HEK293 (cell line): Measurements from ENCODE around the gene ENTPD8.

Source experiments
- CTCF ChIA-PET: fragments of 350-600 bp; formaldehyde crosslinking; extraction: SDS; loops from one replicate; lab custom pipeline; 2021; ENCODE audit warnings: antibody characterized with exemption; lab: Yijun Ruan, JAX
- POLR2A ChIA-PET: fragments of 300-600 bp; formaldehyde crosslinking; extraction: SDS; loops from one replicate; lab custom pipeline; 2020; ENCODE audit warnings: antibody characterized with exemption, inconsistent platforms; lab: Yijun Ruan, JAX
- H3K27ac ChIP-seq: fragments of 200-500 bp; sonication (Bioruptor generic); 2 replicates; pipeline ENCODE4 v1.5.1; 2014; ENCODE audit warnings: low read depth, low read length, control low read depth, inconsistent platforms; ENCODE audit errors: extremely low read depth
- H3K36me3 ChIP-seq, 2 experiments: fragments of 200-500 bp in 1 of 2; sonication (Bioruptor generic) in 1 of 2; 1 replicate in 1 of 2; 2 replicates in 1 of 2; pipeline ENCODE4 v1.5.1; 2014 to 2017; ENCODE audit warnings: inconsistent platforms in 2 of 2, low read length in 2 of 2; ENCODE audit not compliant: control insufficient read depth in 2 of 2, insufficient read depth in 1 of 2
- H3K4me1 ChIP-seq: fragments of 200-500 bp; sonication (Bioruptor generic); 2 replicates; pipeline ENCODE4 v1.5.1; 2014; ENCODE audit warnings: mild to moderate bottlenecking, low read length, inconsistent platforms; ENCODE audit not compliant: control insufficient read depth, insufficient read depth
- H3K4me3 ChIP-seq: 2 replicates; pipeline ENCODE4 v1.5.1; 2011; ENCODE audit warnings: low read depth, mild to moderate bottlenecking, control low read depth, low read length, moderate library complexity
- H3K9me3 ChIP-seq: fragments of 200-500 bp; sonication (Bioruptor generic); 2 replicates; pipeline ENCODE4 v1.5.1; 2014; ENCODE audit warnings: low read depth, low read length, inconsistent platforms; ENCODE audit not compliant: control insufficient read depth, insufficient read depth
- KLF8 ChIP-seq: fragments of 450-650 bp; formaldehyde crosslinking; IDR thresholded peaks from 2 replicates; pipeline ENCODE4 v1.5.1; 2016; ENCODE audit warnings: missing biosample characterization, missing genetic modification characterization
- REPIN1 ChIP-seq: fragments of 450-650 bp; formaldehyde crosslinking; IDR thresholded peaks from 2 replicates; pipeline ENCODE4 v1.5.1; 2017; ENCODE audit warnings: missing biosample characterization, missing genetic modification characterization, low read depth
- SALL2 ChIP-seq: fragments of 450-650 bp; formaldehyde crosslinking; IDR thresholded peaks from 2 replicates; pipeline ENCODE4 v1.5.0; 2017; ENCODE audit warnings: missing biosample characterization, mild to moderate bottlenecking, missing genetic modification characterization, borderline replicate concordance
- ZFHX2 ChIP-seq: fragments of 450-650 bp; formaldehyde crosslinking; conservative IDR thresholded peaks from 2 replicates; pipeline ENCODE4 v1.5.1; 2016; ENCODE audit warnings: missing biosample characterization, missing genetic modification characterization
- ZNF114 ChIP-seq: fragments of 450-650 bp; formaldehyde crosslinking; IDR thresholded peaks from 2 replicates; pipeline ENCODE4 v1.5.0; 2017; ENCODE audit warnings: missing biosample characterization, missing genetic modification characterization
- ZNF223 ChIP-seq: fragments of 450-650 bp; formaldehyde crosslinking; IDR thresholded peaks from 2 replicates; pipeline ENCODE4 v1.5.1; 2016; ENCODE audit warnings: missing biosample characterization, missing genetic modification characterization
- ZNF335 ChIP-seq: fragments of 450-650 bp; formaldehyde crosslinking; conservative IDR thresholded peaks from 2 replicates; pipeline ENCODE4 v1.5.1; 2016; ENCODE audit warnings: missing biosample characterization, missing genetic modification characterization
- ZNF48 ChIP-seq: fragments of 450-650 bp; formaldehyde crosslinking; IDR thresholded peaks from 2 replicates; pipeline ENCODE4 v1.5.1; 2016; ENCODE audit warnings: missing biosample characterization, missing genetic modification characterization
- ZNF548 ChIP-seq: fragments of 450-650 bp; formaldehyde crosslinking; IDR thresholded peaks from 2 replicates; pipeline ENCODE4 v1.5.1; 2016; ENCODE audit warnings: missing biosample characterization, missing genetic modification characterization
- TF ChIP-seq, protein P1 (sequence below): fragments of 450-650 bp; formaldehyde crosslinking; optimal IDR thresholded peaks from 2 replicates; pipeline ENCODE3; 2016; ENCODE audit warnings: missing biosample characterization, mild to moderate bottlenecking, missing genetic modification characterization
- TF ChIP-seq, protein P2 (sequence below): fragments of 450-650 bp; formaldehyde crosslinking; IDR thresholded peaks from 2 replicates; pipeline ENCODE4 v1.5.1; 2016; ENCODE audit warnings: missing biosample characterization, missing genetic modification characterization
- TF ChIP-seq, protein P3 (sequence below): fragments of 450-650 bp; formaldehyde crosslinking; IDR thresholded peaks from 2 replicates; pipeline ENCODE4 v1.5.1; 2017; ENCODE audit warnings: missing biosample characterization, missing genetic modification characterization
- TF ChIP-seq, protein P4 (sequence below): fragments of 450-650 bp; formaldehyde crosslinking; IDR thresholded peaks from 2 replicates; pipeline ENCODE4 v1.5.1; 2016; ENCODE audit warnings: missing biosample characterization, missing genetic modification characterization
- TF ChIP-seq, protein P5 (sequence below): fragments of 450-650 bp; formaldehyde crosslinking; IDR thresholded peaks from 2 replicates; pipeline ENCODE4 v1.5.1; 2016; ENCODE audit warnings: missing biosample characterization, missing genetic modification characterization, low read depth

ENTPD8 gene

DNA sequence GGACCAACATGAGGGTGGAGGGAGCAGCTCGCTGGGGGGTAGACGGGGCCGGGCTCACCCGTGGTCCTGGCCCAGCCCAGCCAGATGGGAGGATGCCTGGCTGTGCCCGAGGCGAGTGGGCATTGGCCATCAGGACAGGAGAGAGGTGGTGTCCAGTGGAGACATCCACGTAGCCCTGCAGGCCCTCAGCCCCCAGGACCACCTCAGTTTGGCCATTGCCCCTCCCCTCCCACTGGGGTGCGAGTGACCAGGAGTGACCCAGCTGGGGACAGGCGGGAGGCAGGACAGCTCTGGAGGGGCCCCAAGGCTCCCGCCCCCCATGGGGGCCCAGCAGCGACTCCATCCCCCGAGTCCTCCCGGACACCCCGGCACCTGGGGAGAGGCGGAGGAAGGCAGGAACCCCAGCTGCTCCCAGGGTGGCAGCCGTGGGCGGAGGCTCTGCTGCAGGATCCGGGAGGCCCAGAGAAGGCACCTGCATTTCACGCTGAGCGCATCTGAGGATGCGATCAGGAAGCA is 9.7 kb downstream of the ENTPD8 start (continued):
- TF ChIP-seq, protein P1, sequence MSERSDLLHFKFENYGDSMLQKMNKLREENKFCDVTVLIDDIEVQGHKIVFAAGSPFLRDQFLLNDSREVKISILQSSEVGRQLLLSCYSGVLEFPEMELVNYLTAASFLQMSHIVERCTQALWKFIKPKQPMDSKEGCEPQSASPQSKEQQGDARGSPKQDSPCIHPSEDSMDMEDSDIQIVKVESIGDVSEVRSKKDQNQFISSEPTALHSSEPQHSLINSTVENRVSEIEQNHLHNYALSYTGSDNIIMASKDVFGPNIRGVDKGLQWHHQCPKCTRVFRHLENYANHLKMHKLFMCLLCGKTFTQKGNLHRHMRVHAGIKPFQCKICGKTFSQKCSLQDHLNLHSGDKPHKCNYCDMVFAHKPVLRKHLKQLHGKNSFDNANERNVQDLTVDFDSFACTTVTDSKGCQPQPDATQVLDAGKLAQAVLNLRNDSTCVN (tag by site-specific recombination), result no peak
- TF ChIP-seq, all 188 proteins: peak for 5

DNA sequence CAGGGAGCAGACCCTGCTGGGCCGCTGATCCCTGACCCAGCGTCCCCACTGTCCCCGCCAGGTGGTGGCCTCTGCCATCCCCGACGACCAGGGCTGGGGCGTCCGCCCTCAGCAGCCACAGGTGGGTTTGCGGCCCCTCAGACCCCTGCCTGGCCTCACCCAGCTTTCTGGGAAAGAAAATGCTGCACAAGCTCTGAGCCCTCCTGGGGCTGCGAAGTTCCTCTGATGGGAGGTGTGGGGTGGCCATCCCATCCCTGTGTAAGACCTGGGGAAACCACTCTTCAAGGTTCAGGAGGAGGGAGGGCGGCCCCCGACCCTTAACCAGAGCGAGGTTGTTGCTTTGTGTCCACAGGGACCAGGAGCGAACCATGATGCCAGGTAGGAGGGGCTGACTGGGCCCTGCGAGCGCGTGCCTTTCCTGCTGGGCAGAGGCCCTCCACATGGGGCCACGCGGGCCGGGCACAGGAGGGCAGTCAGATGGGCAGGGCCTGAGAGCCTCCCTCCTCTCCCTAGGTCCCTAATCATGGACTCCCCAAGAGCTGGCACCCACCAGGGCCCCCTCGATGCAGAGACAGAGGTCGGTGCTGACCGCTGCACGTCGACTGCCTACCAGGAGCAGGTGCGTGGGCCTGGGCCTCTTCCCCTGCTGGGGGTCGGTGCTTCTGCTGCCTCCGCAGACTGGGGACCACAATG is 10.3 kb downstream of the ENTPD8 start:
- TF ChIP-seq, protein P2, sequence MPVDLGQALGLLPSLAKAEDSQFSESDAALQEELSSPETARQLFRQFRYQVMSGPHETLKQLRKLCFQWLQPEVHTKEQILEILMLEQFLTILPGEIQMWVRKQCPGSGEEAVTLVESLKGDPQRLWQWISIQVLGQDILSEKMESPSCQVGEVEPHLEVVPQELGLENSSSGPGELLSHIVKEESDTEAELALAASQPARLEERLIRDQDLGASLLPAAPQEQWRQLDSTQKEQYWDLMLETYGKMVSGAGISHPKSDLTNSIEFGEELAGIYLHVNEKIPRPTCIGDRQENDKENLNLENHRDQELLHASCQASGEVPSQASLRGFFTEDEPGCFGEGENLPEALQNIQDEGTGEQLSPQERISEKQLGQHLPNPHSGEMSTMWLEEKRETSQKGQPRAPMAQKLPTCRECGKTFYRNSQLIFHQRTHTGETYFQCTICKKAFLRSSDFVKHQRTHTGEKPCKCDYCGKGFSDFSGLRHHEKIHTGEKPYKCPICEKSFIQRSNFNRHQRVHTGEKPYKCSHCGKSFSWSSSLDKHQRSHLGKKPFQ (tag by site-specific recombination), result no peak
- TF ChIP-seq SALL2 (tag by site-specific recombination) (no peak), ZNF48 (tag by site-specific recombination) (no peak), ZNF114 (tag by site-specific recombination) (no peak), REPIN1 (tag by site-specific recombination) (no peak)
- TF ChIP-seq, protein P3, sequence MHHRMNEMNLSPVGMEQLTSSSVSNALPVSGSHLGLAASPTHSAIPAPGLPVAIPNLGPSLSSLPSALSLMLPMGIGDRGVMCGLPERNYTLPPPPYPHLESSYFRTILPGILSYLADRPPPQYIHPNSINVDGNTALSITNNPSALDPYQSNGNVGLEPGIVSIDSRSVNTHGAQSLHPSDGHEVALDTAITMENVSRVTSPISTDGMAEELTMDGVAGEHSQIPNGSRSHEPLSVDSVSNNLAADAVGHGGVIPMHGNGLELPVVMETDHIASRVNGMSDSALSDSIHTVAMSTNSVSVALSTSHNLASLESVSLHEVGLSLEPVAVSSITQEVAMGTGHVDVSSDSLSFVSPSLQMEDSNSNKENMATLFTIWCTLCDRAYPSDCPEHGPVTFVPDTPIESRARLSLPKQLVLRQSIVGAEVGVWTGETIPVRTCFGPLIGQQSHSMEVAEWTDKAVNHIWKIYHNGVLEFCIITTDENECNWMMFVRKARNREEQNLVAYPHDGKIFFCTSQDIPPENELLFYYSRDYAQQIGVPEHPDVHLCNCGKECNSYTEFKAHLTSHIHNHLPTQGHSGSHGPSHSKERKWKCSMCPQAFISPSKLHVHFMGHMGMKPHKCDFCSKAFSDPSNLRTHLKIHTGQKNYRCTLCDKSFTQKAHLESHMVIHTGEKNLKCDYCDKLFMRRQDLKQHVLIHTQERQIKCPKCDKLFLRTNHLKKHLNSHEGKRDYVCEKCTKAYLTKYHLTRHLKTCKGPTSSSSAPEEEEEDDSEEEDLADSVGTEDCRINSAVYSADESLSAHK, result no peak
- TF ChIP-seq, protein P4, sequence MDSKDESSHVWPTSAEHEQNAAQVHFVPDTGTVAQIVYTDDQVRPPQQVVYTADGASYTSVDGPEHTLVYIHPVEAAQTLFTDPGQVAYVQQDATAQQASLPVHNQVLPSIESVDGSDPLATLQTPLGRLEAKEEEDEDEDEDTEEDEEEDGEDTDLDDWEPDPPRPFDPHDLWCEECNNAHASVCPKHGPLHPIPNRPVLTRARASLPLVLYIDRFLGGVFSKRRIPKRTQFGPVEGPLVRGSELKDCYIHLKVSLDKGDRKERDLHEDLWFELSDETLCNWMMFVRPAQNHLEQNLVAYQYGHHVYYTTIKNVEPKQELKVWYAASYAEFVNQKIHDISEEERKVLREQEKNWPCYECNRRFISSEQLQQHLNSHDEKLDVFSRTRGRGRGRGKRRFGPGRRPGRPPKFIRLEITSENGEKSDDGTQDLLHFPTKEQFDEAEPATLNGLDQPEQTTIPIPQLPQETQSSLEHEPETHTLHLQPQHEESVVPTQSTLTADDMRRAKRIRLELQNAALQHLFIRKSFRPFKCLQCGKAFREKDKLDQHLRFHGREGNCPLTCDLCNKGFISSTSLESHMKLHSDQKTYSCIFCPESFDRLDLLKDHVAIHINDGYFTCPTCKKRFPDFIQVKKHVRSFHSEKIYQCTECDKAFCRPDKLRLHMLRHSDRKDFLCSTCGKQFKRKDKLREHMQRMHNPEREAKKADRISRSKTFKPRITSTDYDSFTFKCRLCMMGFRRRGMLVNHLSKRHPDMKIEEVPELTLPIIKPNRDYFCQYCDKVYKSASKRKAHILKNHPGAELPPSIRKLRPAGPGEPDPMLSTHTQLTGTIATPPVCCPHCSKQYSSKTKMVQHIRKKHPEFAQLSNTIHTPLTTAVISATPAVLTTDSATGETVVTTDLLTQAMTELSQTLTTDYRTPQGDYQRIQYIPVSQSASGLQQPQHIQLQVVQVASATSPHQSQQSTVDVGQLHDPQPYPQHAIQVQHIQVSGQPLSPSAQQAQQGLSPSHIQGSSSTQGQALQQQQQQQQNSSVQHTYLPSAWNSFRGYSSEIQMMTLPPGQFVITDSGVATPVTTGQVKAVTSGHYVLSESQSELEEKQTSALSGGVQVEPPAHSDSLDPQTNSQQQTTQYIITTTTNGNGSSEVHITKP (tag by site-specific recombination), result peak; percentile 67
- no peak overlapping the region for H3K27ac ChIP-seq
- H3K9me3 ChIP-seq, result no peaks in the 10 kb centered on the region
- no peaks in the 10 kb centered on the region for H3K4me1 ChIP-seq
- H3K36me3 ChIP-seq, result no peaks in the 10 kb centered on the region; a peak in 1 of 3 replicates
- H3K4me3 ChIP-seq, result no peak overlapping the region
- POLR2A ChIA-PET, result interaction anchor here (1.0 kb wide), 1 partner anchor 230 kb away, joined by 3 read pairs; the partner anchor contains the start of gene TPRN
- CTCF ChIA-PET, result interaction anchor here (0.6 to 2.8 kb wide), 5 partner anchors 12 to 144 kb away, joined by 3 to 13 read pairs (median 3); no protein-coding TSS in a partner anchor

DNA sequence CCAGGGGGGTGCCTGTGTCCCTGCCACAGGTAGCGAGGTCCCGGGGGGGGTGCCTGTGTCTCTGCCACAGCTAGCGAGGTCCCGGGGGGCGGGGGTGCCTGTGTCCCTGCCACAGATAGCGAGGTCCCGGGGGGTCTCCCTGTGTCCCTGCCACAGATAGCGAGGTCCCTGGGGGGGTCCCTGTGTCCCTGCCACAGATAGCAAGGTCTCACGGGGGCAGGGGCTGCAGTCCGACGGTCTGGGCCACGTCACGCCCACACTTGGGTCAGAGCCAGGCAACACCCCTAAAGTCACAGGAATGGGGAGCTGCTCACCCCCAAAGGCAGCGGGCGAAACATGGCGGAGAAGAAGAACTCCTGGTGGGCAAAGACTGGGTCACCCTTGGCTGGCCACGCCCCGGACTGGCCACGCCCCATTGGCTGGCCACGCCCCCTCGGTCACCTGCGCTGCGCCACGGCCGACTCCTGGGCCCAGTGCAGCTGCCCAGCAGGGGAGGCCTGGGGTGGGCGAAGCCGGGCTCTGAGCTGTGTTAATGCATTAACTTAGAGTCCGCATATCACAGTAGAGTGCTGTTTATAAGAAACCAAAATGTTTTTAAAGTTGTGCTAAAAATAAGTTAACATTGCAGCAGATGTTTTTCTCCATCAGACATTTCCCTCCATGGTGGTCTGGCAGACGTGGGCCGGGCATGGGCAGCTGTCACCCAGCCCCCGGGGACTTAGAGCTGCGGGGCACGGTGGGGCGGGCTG is 11.0 kb downstream of the ENTPD8 start:
- H3K4me3 ChIP-seq, result no peak overlapping the region
- H3K9me3 ChIP-seq, result no peaks in the 10 kb centered on the region
- no peak overlapping the region for H3K27ac ChIP-seq
- H3K4me1 ChIP-seq, result no peaks in the 10 kb centered on the region
- ChIA-PET CTCF (interaction anchor here (1.0 to 2.8 kb wide), 2 partner anchors 15 to 143 kb away, joined by 3 to 13 read pairs; no protein-coding TSS in a partner anchor), POLR2A (interaction anchor here (1.0 kb wide), 1 partner anchor 229 kb away, joined by 3 read pairs; the partner anchor contains the start of gene TPRN)
- no peaks in the 10 kb centered on the region; a peak in 1 of 3 replicates for H3K36me3 ChIP-seq
- peak; percentile 74 for TF ChIP-seq ZNF335 (tag by site-specific recombination)
- TF ChIP-seq, protein P2 (tag by site-specific recombination), result no peak
- no peak for TF ChIP-seq ZNF548 (tag by site-specific recombination)
- TF ChIP-seq ZFHX2 (tag by site-specific recombination), result peak; percentile 19; the same call in 1 of the 2 replicates
- TF ChIP-seq ZNF223 (tag by site-specific recombination), result peak; percentile 75; the same call in 1 of the 2 replicates
- TF ChIP-seq, protein P5, sequence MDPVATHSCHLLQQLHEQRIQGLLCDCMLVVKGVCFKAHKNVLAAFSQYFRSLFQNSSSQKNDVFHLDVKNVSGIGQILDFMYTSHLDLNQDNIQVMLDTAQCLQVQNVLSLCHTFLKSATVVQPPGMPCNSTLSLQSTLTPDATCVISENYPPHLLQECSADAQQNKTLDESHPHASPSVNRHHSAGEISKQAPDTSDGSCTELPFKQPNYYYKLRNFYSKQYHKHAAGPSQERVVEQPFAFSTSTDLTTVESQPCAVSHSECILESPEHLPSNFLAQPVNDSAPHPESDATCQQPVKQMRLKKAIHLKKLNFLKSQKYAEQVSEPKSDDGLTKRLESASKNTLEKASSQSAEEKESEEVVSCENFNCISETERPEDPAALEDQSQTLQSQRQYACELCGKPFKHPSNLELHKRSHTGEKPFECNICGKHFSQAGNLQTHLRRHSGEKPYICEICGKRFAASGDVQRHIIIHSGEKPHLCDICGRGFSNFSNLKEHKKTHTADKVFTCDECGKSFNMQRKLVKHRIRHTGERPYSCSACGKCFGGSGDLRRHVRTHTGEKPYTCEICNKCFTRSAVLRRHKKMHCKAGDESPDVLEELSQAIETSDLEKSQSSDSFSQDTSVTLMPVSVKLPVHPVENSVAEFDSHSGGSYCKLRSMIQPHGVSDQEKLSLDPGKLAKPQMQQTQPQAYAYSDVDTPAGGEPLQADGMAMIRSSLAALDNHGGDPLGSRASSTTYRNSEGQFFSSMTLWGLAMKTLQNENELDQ (tag by site-specific recombination), result no peak
- TF ChIP-seq KLF8 (tag by site-specific recombination), result peak; percentile 61; the same call in 1 of the 2 replicates
